HepG2 (cell line): ENCODE results near the gene GALNT9. TPM values are rescaled to one million over a fixed set of nuclear protein-coding genes. Genes with fewer than 3 reads are reported as not detected.

Experiments
- ATAC-seq: fragments of 200-7000 bp; cut with Tn5 transposase; 3 replicates; pipeline ENCODE4 v1.9.1; 2020; ENCODE audit warnings: mild to moderate bottlenecking, moderate library complexity
- BruUV-seq: library from RNA; stranded (reverse); fragments of 400-500 nt; replicated peaks from 2 replicates; lab custom pipeline; 2021; lab: Mats Ljungman, UMichigan
- CTCF ChIA-PET: fragments of 300-600 bp; formaldehyde crosslinking; extraction: SDS; loops from one replicate; lab custom pipeline; 2021; ENCODE audit warnings: low total read pairs, inconsistent platforms, low intra/inter-chr PET ratio; lab: Yijun Ruan, JAX
- POLR2A ChIA-PET: fragments of 350-600 bp; sonication (Branson Sonifier 250); formaldehyde crosslinking; loops from one replicate; lab custom pipeline; 2020; ENCODE audit warnings: antibody characterized with exemption, inconsistent platforms; lab: Yijun Ruan, JAX
- DNase-seq: peaks from one replicate; pipeline ENCODE4 v3.0.0-alpha.2; 2015; ENCODE audit warnings: low spot score
- FAIRE-seq: peaks from 3 replicates; lab custom pipeline; 2011; peaks lifted over from hg19 to GRCh38; lab: Jason Lieb, UNC
- H2AFZ ChIP-seq: one replicate; pipeline ENCODE4 v1.6.1; 2011; ENCODE audit warnings: low read length, inconsistent platforms
- H3K27ac ChIP-seq: fragments of 300-600 bp; 3 replicates; pipeline ENCODE4 v1.8.0; 2011; ENCODE audit warnings: mixed run types, mild to moderate bottlenecking, mixed read lengths, low read length, inconsistent platforms; ENCODE audit not compliant: insufficient read depth; ENCODE audit errors: extremely low read length
- H3K27me3 ChIP-seq, 2 experiments: fragments of 200-600 bp in 1 of 2; 2 replicates in 1 of 2; 3 replicates in 1 of 2; pipeline versions ENCODE4 v1.6.0 to v1.8.0; 2011; ENCODE audit warnings: low read length in 2 of 2, mild to moderate bottlenecking in 2 of 2, moderate library complexity in 2 of 2, inconsistent platforms in 1 of 2; ENCODE audit not compliant: insufficient read depth in 2 of 2, control insufficient read depth in 1 of 2
- H3K36me3 ChIP-seq, 2 experiments: fragments of 200-600 bp in 1 of 2; replicated peaks in 1 of 2; 2 replicates in 1 of 2; 3 replicates in 1 of 2; pipeline versions ENCODE4 v1.5.1 to v1.8.0; 2011; ENCODE audit warnings: low read length in 2 of 2, inconsistent platforms in 1 of 2; ENCODE audit not compliant: insufficient read depth in 2 of 2, control insufficient read depth in 1 of 2
- H3K4me1 ChIP-seq: 2 replicates; pipeline ENCODE4 v1.5.1; 2012; ENCODE audit warnings: low read length, inconsistent platforms; ENCODE audit not compliant: insufficient read depth
- H3K4me2 ChIP-seq: 2 replicates; pipeline ENCODE4 v1.6.0; 2011; ENCODE audit warnings: low read depth, low read length, inconsistent platforms
- H3K4me3 ChIP-seq, 3 experiments: fragments of 200-600 bp in 1 of 3; sonication (generic), shearing (Covaris generic) in 1 of 3; replicated peaks in 1 of 3; 2 replicates each; pipeline ENCODE4 v1.5.1; 2011 to 2016; ENCODE audit warnings: low read length in 3 of 3, inconsistent platforms in 2 of 3, low read depth in 2 of 3, mild to moderate bottlenecking in 2 of 3, control low read depth in 1 of 3, mixed read lengths in 1 of 3; ENCODE audit not compliant: insufficient read depth in 1 of 3
- H3K79me2 ChIP-seq: one replicate; pipeline ENCODE4 v1.6.1; 2011; ENCODE audit warnings: low read length, inconsistent platforms; ENCODE audit not compliant: insufficient read depth
- H3K9ac ChIP-seq: 2 replicates; pipeline ENCODE4 v1.6.0; 2011; ENCODE audit warnings: mild to moderate bottlenecking, low read depth, low read length, inconsistent platforms; ENCODE audit not compliant: insufficient read depth
- H3K9me3 ChIP-seq: 2 replicates; pipeline ENCODE4 v1.5.1; 2012; ENCODE audit warnings: mild to moderate bottlenecking, low read length
- H4K20me1 ChIP-seq: 2 replicates; pipeline ENCODE4 v1.6.0; 2011; ENCODE audit warnings: inconsistent platforms, mild to moderate bottlenecking, low read length, moderate library complexity; ENCODE audit not compliant: insufficient read depth
- EED ChIP-seq: sonication (generic); formaldehyde crosslinking; IDR thresholded peaks from 2 replicates; pipeline ENCODE4 v1.5.0; 2020; ENCODE audit warnings: mild to moderate bottlenecking, missing genetic modification reagents
- FOXA1 ChIP-seq, 2 experiments: fragments of 450-650 bp in 1 of 2; sonication (generic) in 1 of 2; formaldehyde crosslinking in 1 of 2; IDR thresholded peaks; 2 replicates each; pipeline versions ENCODE4 v1.4.0 to v1.6.1; 2016 to 2020; ENCODE audit warnings: missing genetic modification reagents in 1 of 2
- GATAD1 ChIP-seq: IDR thresholded peaks from 2 replicates; pipeline ENCODE4 v1.6.1; 2016; ENCODE audit warnings: missing genetic modification reagents, missing compliant biosample characterization
- HNRNPL ChIP-seq: fragments of 200-400 bp; formaldehyde crosslinking; IDR thresholded peaks from 2 replicates; pipeline ENCODE4 v1.6.1; 2017; ENCODE audit warnings: mild to moderate bottlenecking, low read depth, low read length
- KLF12 ChIP-seq: sonication (generic); formaldehyde crosslinking; IDR thresholded peaks from 2 replicates; pipeline ENCODE4 v1.4.0; 2020; ENCODE audit warnings: missing genetic modification reagents, borderline replicate concordance
- PHF8 ChIP-seq: sonication (generic); formaldehyde crosslinking; IDR thresholded peaks from 2 replicates; pipeline ENCODE4 v1.5.0; 2020; ENCODE audit warnings: missing genetic modification reagents
- PREB ChIP-seq: sonication (generic); formaldehyde crosslinking; IDR thresholded peaks from 2 replicates; pipeline ENCODE4 v1.4.0; 2020; ENCODE audit warnings: missing genetic modification reagents
- SOX5 ChIP-seq: IDR thresholded peaks from 2 replicates; pipeline ENCODE4 v1.6.1; 2016; ENCODE audit warnings: borderline replicate concordance
- TOPORS ChIP-seq: sonication (generic); formaldehyde crosslinking; IDR thresholded peaks from 2 replicates; pipeline ENCODE4 v1.8.0; 2023; ENCODE audit warnings: mild to moderate bottlenecking, missing genetic modification reagents
- ZBTB34 ChIP-seq: sonication (generic); formaldehyde crosslinking; IDR thresholded peaks from 2 replicates; pipeline ENCODE4 v1.8.0; 2022; ENCODE audit warnings: mild to moderate bottlenecking, missing genetic modification reagents
- ZFP36L2 ChIP-seq: sonication (generic); formaldehyde crosslinking; IDR thresholded peaks from 2 replicates; pipeline ENCODE4 v1.4.0; 2020; ENCODE audit warnings: missing genetic modification reagents
- ZFP82 ChIP-seq: sonication (generic); formaldehyde crosslinking; IDR thresholded peaks from 2 replicates; pipeline ENCODE4 v1.5.1; 2020; ENCODE audit warnings: mild to moderate bottlenecking, missing genetic modification reagents, borderline replicate concordance
- ZNF446 ChIP-seq: sonication (generic); formaldehyde crosslinking; IDR thresholded peaks from 2 replicates; pipeline ENCODE4 v1.5.0; 2020; ENCODE audit warnings: mild to moderate bottlenecking, missing genetic modification reagents
- ZNF496 ChIP-seq: sonication (generic); formaldehyde crosslinking; IDR thresholded peaks from 2 replicates; pipeline ENCODE4 v1.8.1; 2023; ENCODE audit warnings: mild to moderate bottlenecking, moderate library complexity, missing genetic modification reagents; ENCODE audit not compliant: insufficient replicate concordance
- ZNF777 ChIP-seq: sonication (generic); formaldehyde crosslinking; IDR thresholded peaks from 2 replicates; pipeline ENCODE4 v1.4.0; 2020; ENCODE audit warnings: missing genetic modification reagents
- ZNF790 ChIP-seq: sonication (generic); formaldehyde crosslinking; IDR thresholded peaks from 2 replicates; pipeline ENCODE4 v1.8.0; 2022; ENCODE audit warnings: missing genetic modification reagents, mild to moderate bottlenecking, borderline replicate concordance
- ZUFSP ChIP-seq: sonication (generic); formaldehyde crosslinking; IDR thresholded peaks from 2 replicates; pipeline ENCODE4 v1.9.0; 2021; ENCODE audit warnings: missing genetic modification reagents, mild to moderate bottlenecking, borderline replicate concordance
- WGBS: methylation state at CpG from one replicate; pipeline ENCODE4 v1.1.6; 2017; ENCODE audit warnings: low lambda C conversion rate; 5-methylcytosine and 5-hydroxymethylcytosine counted together
- in situ Hi-C: cut with HindIII; loops from 2 replicates; pipeline ENCODE4 v1.10.0; 2017; ENCODE audit warnings: low pct_unique_long_range_greater_than_20kb; ENCODE audit not compliant: extremely low pct_ligation_motif_present
- intact Hi-C: fragments of 100-400 bp; cut with micrococcal nuclease; formaldehyde crosslinking; loops from one replicate; pipeline ENCODE4 v1.10.0; 2022; ENCODE audit not compliant: unreplicated experiment
- polyA plus RNA-seq, 8 experiments: library from polyadenylated mRNA; depleted of rRNA in 3 of 8; stranded (reverse) in 7 of 8; unstranded in 1 of 8; fragments of >200 nt; fragmentation: Illumina TruSeq in 4 of 8; extraction: Trizol in 4 of 8; gene quantifications; 2 replicates each; pipeline versions ENCODE4 v1.2.1 to v1.2.3, GENCODE V29; 2011 to 2016; ENCODE audit warnings: low read depth in 4 of 8, missing spikeins in 1 of 8, mixed read lengths in 1 of 8; ENCODE audit not compliant: insufficient read depth in 1 of 8
- total RNA-seq, 5 experiments: library from RNA; depleted of rRNA; stranded (reverse); fragments of >200 nt; fragmentation: Illumina TruSeq; extraction: Trizol; gene quantifications; 2 replicates each; pipeline ENCODE4 v1.2.3, GENCODE V29; 2016; ENCODE audit warnings: low read depth in 1 of 5
- TF ChIP-seq, protein P1 (sequence below): sonication (generic); formaldehyde crosslinking; IDR thresholded peaks from 2 replicates; pipeline ENCODE4 v1.4.0; 2020; ENCODE audit warnings: missing genetic modification reagents, low read depth, mild to moderate bottlenecking, borderline replicate concordance

GALNT9 gene
- total and polyA plus RNA-seq, 2 of the 13 experiments (the other 11 are each of a cell fraction or from before 2014, with no cell fraction given): 0.04 TPM; not detected in 1

GRCh38 chr12:132354982-132355680, 25.7 kb upstream of the GALNT9 start:
- no peak for DNase-seq
- in situ Hi-C loops (no loop called here), intact Hi-C loops (no loop called here)
- Histone ChIP-seq H3K4me3 (no peak overlapping the region), H3K9me3 (no peaks in the 10 kb centered on the region), H3K27me3 (peaks cover 16 to 80% of the 10 kb centered on the region in 2 experiments; a peak in 4 of 5 replicates), H3K4me2 (no peak overlapping the region), H3K27ac (no peak overlapping the region), H3K79me2 (no peaks in the 10 kb centered on the region), H2AFZ (no peak overlapping the region), H3K36me3 (no peaks in the 10 kb centered on the region), H3K9ac (no peak overlapping the region), H3K4me1 (no peaks in the 10 kb centered on the region), H4K20me1 (no peaks in the 10 kb centered on the region)
- POLR2A ChIA-PET: no interaction called here
- TF ChIP-seq KLF12 (CRISPR knock-in tag) (no peak), ZNF496 (CRISPR knock-in tag) (no peak), ZUFSP (CRISPR knock-in tag) (no peak), SOX5 (CRISPR knock-in tag) (no peak), PREB (CRISPR knock-in tag) (no peak), GATAD1 (CRISPR knock-in tag) (no peak), HNRNPL (no peak), ZNF790 (CRISPR knock-in tag) (no peak), TOPORS (CRISPR knock-in tag) (no peak), EED (CRISPR knock-in tag) (no peak), ZNF777 (CRISPR knock-in tag) (no peak), ZNF446 (CRISPR knock-in tag) (no peak), FOXA1 (IDR thresholded peaks at IDR 0.05) (no peak), FOXA1 (CRISPR knock-in tag; IDR thresholded peaks at IDR 0.05) (no peak), ZFP82 (no peak), PHF8 (no peak), ZFP36L2 (CRISPR knock-in tag) (no peak), ZBTB34 (CRISPR knock-in tag) (no peak)
- TF ChIP-seq, protein P1, sequence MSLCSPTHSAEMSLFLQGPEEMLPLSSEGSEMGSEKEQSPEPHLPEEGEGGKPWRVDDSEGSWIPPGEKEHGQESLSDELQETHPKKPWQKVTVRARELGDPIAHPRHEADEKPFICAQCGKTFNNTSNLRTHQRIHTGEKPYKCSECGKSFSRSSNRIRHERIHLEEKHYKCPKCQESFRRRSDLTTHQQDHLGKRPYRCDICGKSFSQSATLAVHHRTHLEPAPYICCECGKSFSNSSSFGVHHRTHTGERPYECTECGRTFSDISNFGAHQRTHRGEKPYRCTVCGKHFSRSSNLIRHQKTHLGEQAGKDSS (CRISPR knock-in tag): no peak
- ATAC-seq: no peak
- CTCF ChIA-PET: no interaction called here
- WGBS: 40% methylated on average over 1 of the region's 34 CpGs
- FAIRE-seq: no peak
- no TSS peak for BruUV-seq
